ENCODE measurements around the gene PRR20G. TPM values are rescaled to one million over a fixed set of nuclear protein-coding genes. Genes with fewer than 3 reads are reported as not detected.

Gene PRR20G
- total RNA-seq = not detected in 2 replicates

DNA sequence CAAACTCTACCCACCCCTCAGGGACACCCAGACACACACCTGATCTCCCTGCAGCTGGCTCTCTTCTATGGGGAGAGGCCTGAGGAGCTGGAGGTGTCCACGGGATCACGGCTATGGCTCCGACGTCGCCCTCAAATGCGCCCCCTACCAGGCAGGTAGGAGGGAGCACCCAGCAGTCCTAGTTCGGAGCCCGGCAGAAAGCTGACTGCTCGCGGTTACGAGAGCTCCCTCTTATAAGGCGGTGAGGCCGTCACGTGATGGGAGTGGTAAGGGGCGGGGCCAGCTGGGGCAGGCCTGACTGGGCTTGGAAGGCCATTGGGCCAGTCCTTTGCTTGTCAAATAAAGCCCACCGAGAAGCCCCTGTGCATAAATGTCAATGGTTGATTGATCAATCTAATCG, at the start of gene PRR20G:
PRR20G (minus strand) TSS at position 207 of the 400 bp plus-strand sequence. CDS start 681 bp downstream, outside the sequence.

Other genes with a start within 250 kb of the PRR20G start
- not detected in 2 replicates for gene PRR23E, start 94.9 kb downstream of the PRR20G start, total RNA-seq

All from myometrial cell (primary cell).